ENCODE results near the gene ADCY5. TPM values are rescaled to one million over a fixed set of nuclear protein-coding genes. Genes with fewer than 3 reads are reported as not detected.

Gene ADCY5
- total and polyA plus RNA-seq, 4 donors, result 29.5 to 56.7 (median 41.7) TPM

- DNase-seq (ENCODE audit: low read depth in 4 of 6, low spot score in 6 of 6), result no peak
- Histone ChIP-seq H3K27ac (ENCODE audit: low read depth, low read length) (no peak overlapping the region), H3K4me3 (ENCODE audit: low read depth, low read length) (no peak overlapping the region), H3K4me1 (ENCODE audit: control insufficient read depth, insufficient read depth, low read length) (no peaks in the 10 kb centered on the region), H3K36me3 (ENCODE audit: control insufficient read depth, insufficient read depth, low read length) (peaks cover 71% of the 10 kb centered on the region), H3K9me3 (ENCODE audit: control insufficient read depth, insufficient read depth, low read length) (no peaks in the 10 kb centered on the region), H3K27me3 (ENCODE audit: control insufficient read depth, insufficient read depth, low read length) (no peaks in the 10 kb centered on the region)
- no CpG with 5 or more reads among the region's 5 CpGs for WGBS (ENCODE audit: insufficient coverage)
Measured at GRCh38 chr3:123298903-123299302, 150.0 kb downstream of the ADCY5 start.

- Histone ChIP-seq H3K27ac (ENCODE audit: low read depth, low read length) (no peak overlapping the region), H3K27me3 (ENCODE audit: control insufficient read depth, insufficient read depth, low read length) (no peaks in the 10 kb centered on the region), H3K4me1 (ENCODE audit: control insufficient read depth, insufficient read depth, low read length) (no peaks in the 10 kb centered on the region), H3K9me3 (ENCODE audit: control insufficient read depth, insufficient read depth, low read length) (no peaks in the 10 kb centered on the region), H3K36me3 (ENCODE audit: control insufficient read depth, insufficient read depth, low read length) (peaks cover 65% of the 10 kb centered on the region), H3K4me3 (ENCODE audit: low read depth, low read length) (no peak overlapping the region)
- WGBS (ENCODE audit: insufficient coverage), result no CpG with 5 or more reads among the region's 6 CpGs
- no peak for DNase-seq (ENCODE audit: low read depth in 4 of 6, low spot score in 6 of 6)
Measured at GRCh38 chr3:123297627-123297899, 151.3 kb downstream of the ADCY5 start.

- no peaks in the 10 kb centered on the region for H3K4me1 ChIP-seq (ENCODE audit: control insufficient read depth, insufficient read depth, low read length)
- no peak overlapping the region for H3K4me3 ChIP-seq (ENCODE audit: low read depth, low read length)
- 88% methylated on average over 9 of the region's 13 CpGs for WGBS (ENCODE audit: insufficient coverage)
- H3K36me3 ChIP-seq (ENCODE audit: control insufficient read depth, insufficient read depth, low read length), result peaks cover 66% of the 10 kb centered on the region
- no peaks in the 10 kb centered on the region for H3K27me3 ChIP-seq (ENCODE audit: control insufficient read depth, insufficient read depth, low read length)
- H3K27ac ChIP-seq (ENCODE audit: low read depth, low read length), result no peak overlapping the region
- no peaks in the 10 kb centered on the region for H3K9me3 ChIP-seq (ENCODE audit: control insufficient read depth, insufficient read depth, low read length)
- DNase-seq (ENCODE audit: low read depth in 4 of 6, low spot score in 6 of 6), result no peak
Measured at GRCh38 chr3:123296836-123297626, 151.9 kb downstream of the ADCY5 start.

GRCh38 chr3:123296261-123296660, 152.6 kb downstream of the ADCY5 start:
- no peaks in the 10 kb centered on the region for H3K27me3 ChIP-seq (ENCODE audit: control insufficient read depth, insufficient read depth, low read length)
- peaks cover 65% of the 10 kb centered on the region for H3K36me3 ChIP-seq (ENCODE audit: control insufficient read depth, insufficient read depth, low read length)
- no peak for DNase-seq (ENCODE audit: low read depth in 4 of 6, low spot score in 6 of 6)
- no peaks in the 10 kb centered on the region for H3K9me3 ChIP-seq (ENCODE audit: control insufficient read depth, insufficient read depth, low read length)
- H3K4me1 ChIP-seq (ENCODE audit: control insufficient read depth, insufficient read depth, low read length), result no peaks in the 10 kb centered on the region
- no peak overlapping the region for H3K4me3 ChIP-seq (ENCODE audit: low read depth, low read length)
- no peak overlapping the region for H3K27ac ChIP-seq (ENCODE audit: low read depth, low read length)
- WGBS (ENCODE audit: insufficient coverage), result 80% methylated on average over 6 of the region's 7 CpGs

- Histone ChIP-seq H3K4me1 (ENCODE audit: control insufficient read depth, insufficient read depth, low read length) (no peaks in the 10 kb centered on the region), H3K4me3 (ENCODE audit: low read depth, low read length) (no peak overlapping the region), H3K36me3 (ENCODE audit: control insufficient read depth, insufficient read depth, low read length) (peaks cover 66% of the 10 kb centered on the region), H3K27me3 (ENCODE audit: control insufficient read depth, insufficient read depth, low read length) (no peaks in the 10 kb centered on the region), H3K9me3 (ENCODE audit: control insufficient read depth, insufficient read depth, low read length) (no peaks in the 10 kb centered on the region), H3K27ac (ENCODE audit: low read depth, low read length) (no peak overlapping the region)
- 87% methylated on average over 10 of the region's 11 CpGs for WGBS (ENCODE audit: insufficient coverage)
- no peak for DNase-seq (ENCODE audit: low read depth in 4 of 6, low spot score in 6 of 6)
Measured at GRCh38 chr3:123295901-123296250, 153.0 kb downstream of the ADCY5 start.

GRCh38 chr3:123295171-123295900, 153.6 kb downstream of the ADCY5 start:
- H3K4me3 ChIP-seq (ENCODE audit: low read depth, low read length), result no peak overlapping the region
- H3K9me3 ChIP-seq (ENCODE audit: control insufficient read depth, insufficient read depth, low read length), result no peaks in the 10 kb centered on the region
- DNase-seq (ENCODE audit: low read depth in 4 of 6, low spot score in 6 of 6), result no peak
- WGBS (ENCODE audit: insufficient coverage), result 86% methylated on average over 6 of the region's 7 CpGs
- peaks cover 68% of the 10 kb centered on the region for H3K36me3 ChIP-seq (ENCODE audit: control insufficient read depth, insufficient read depth, low read length)
- no peak overlapping the region for H3K27ac ChIP-seq (ENCODE audit: low read depth, low read length)
- no peaks in the 10 kb centered on the region for H3K27me3 ChIP-seq (ENCODE audit: control insufficient read depth, insufficient read depth, low read length)
- H3K4me1 ChIP-seq (ENCODE audit: control insufficient read depth, insufficient read depth, low read length), result no peaks in the 10 kb centered on the region

GRCh38 chr3:123294296-123294938, 154.5 kb downstream of the ADCY5 start:
- no peaks in the 10 kb centered on the region for H3K4me1 ChIP-seq (ENCODE audit: control insufficient read depth, insufficient read depth, low read length)
- H3K4me3 ChIP-seq (ENCODE audit: low read depth, low read length), result no peak overlapping the region
- no peak overlapping the region for H3K27ac ChIP-seq (ENCODE audit: low read depth, low read length)
- H3K9me3 ChIP-seq (ENCODE audit: control insufficient read depth, insufficient read depth, low read length), result no peaks in the 10 kb centered on the region
- no peak for DNase-seq (ENCODE audit: low read depth in 4 of 6, low spot score in 6 of 6)
- no peaks in the 10 kb centered on the region for H3K27me3 ChIP-seq (ENCODE audit: control insufficient read depth, insufficient read depth, low read length)
- peaks cover 68% of the 10 kb centered on the region for H3K36me3 ChIP-seq (ENCODE audit: control insufficient read depth, insufficient read depth, low read length)
- 97% methylated on average over 13 of the region's 13 CpGs for WGBS (ENCODE audit: insufficient coverage)

GRCh38 chr3:123292321-123293310, 156.3 kb downstream of the ADCY5 start:
- H3K9me3 ChIP-seq (ENCODE audit: control insufficient read depth, insufficient read depth, low read length), result no peaks in the 10 kb centered on the region
- no peak overlapping the region for H3K27ac ChIP-seq (ENCODE audit: low read depth, low read length)
- WGBS (ENCODE audit: insufficient coverage), result 84% methylated on average over 13 of the region's 15 CpGs
- no peaks in the 10 kb centered on the region for H3K27me3 ChIP-seq (ENCODE audit: control insufficient read depth, insufficient read depth, low read length)
- H3K36me3 ChIP-seq (ENCODE audit: control insufficient read depth, insufficient read depth, low read length), result peaks cover 69% of the 10 kb centered on the region
- DNase-seq (ENCODE audit: low read depth in 4 of 6, low spot score in 6 of 6), result no peak
- no peaks in the 10 kb centered on the region for H3K4me1 ChIP-seq (ENCODE audit: control insufficient read depth, insufficient read depth, low read length)
- H3K4me3 ChIP-seq (ENCODE audit: low read depth, low read length), result no peak overlapping the region

GRCh38 chr3:123291404-123291803, 157.5 kb downstream of the ADCY5 start:
- peaks cover 64% of the 10 kb centered on the region for H3K36me3 ChIP-seq (ENCODE audit: control insufficient read depth, insufficient read depth, low read length)
- 76% methylated on average over 6 of the region's 7 CpGs for WGBS (ENCODE audit: insufficient coverage)

More at GRCh38 chr3:123291404-123291803, 157.5 kb downstream of the ADCY5 start:
- no peaks in the 10 kb centered on the region for H3K9me3 ChIP-seq (ENCODE audit: control insufficient read depth, insufficient read depth, low read length)
- DNase-seq (ENCODE audit: low read depth in 4 of 6, low spot score in 6 of 6), result no peak
- no peaks in the 10 kb centered on the region for H3K27me3 ChIP-seq (ENCODE audit: control insufficient read depth, insufficient read depth, low read length)
- no peaks in the 10 kb centered on the region for H3K4me1 ChIP-seq (ENCODE audit: control insufficient read depth, insufficient read depth, low read length)
- no peak overlapping the region for H3K4me3 ChIP-seq (ENCODE audit: low read depth, low read length)
- H3K27ac ChIP-seq (ENCODE audit: low read depth, low read length), result no peak overlapping the region

Measured in spinal cord (tissue), 10 donors.